GM12875 (cell line): ENCODE data around the gene CDH13.

Experiments used
- H3K4me3 ChIP-seq: one replicate; pipeline ENCODE4 v1.5.1; 2011; ENCODE audit warnings: low read depth, low read length, control low read depth
- TF ChIP-seq, protein P1 (sequence below): IDR thresholded peaks from 2 replicates; pipeline ENCODE4 v1.5.1; 2011; ENCODE audit warnings: low read depth, mild to moderate bottlenecking, control low read depth, inconsistent platforms, low read length, moderate library complexity, borderline replicate concordance; ENCODE audit not compliant: insufficient read depth

The CDH13 gene

DNA sequence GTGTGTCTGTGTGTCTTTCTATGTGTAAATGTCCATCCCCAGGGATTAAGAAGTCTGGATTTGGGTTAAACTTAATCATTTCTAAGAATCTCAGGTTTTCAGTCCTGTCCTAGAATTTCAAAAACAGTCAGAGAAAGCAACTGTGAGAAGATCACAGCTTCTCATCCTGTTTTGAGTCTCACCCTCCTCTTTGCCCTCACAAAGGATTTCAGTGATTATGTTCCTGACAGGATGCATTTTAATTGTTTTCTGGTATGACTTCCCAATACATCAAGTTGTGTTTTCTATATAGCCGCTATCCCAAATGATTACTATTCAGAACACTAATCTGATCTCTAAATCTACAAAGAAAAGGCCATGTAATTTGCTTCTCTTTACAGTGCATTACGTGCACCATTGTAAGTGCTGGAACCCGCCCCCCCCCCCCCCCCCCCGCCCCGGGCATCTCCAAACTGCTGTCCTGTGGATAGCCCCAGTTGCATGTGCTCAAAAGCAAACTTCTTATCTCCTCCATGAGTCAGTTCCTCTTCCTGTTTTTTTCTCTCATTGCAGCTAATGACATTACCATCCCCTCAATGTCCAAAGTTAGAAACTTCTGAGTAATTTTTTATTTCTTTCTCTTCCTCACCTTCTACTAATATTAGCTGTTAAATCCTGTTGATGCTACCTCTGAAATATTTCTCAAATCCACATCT lies 73.9 kb downstream of the CDH13 start:
- TF ChIP-seq, protein P1, sequence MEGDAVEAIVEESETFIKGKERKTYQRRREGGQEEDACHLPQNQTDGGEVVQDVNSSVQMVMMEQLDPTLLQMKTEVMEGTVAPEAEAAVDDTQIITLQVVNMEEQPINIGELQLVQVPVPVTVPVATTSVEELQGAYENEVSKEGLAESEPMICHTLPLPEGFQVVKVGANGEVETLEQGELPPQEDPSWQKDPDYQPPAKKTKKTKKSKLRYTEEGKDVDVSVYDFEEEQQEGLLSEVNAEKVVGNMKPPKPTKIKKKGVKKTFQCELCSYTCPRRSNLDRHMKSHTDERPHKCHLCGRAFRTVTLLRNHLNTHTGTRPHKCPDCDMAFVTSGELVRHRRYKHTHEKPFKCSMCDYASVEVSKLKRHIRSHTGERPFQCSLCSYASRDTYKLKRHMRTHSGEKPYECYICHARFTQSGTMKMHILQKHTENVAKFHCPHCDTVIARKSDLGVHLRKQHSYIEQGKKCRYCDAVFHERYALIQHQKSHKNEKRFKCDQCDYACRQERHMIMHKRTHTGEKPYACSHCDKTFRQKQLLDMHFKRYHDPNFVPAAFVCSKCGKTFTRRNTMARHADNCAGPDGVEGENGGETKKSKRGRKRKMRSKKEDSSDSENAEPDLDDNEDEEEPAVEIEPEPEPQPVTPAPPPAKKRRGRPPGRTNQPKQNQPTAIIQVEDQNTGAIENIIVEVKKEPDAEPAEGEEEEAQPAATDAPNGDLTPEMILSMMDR = no peak
- H3K4me3 ChIP-seq = no peak overlapping the region

DNA sequence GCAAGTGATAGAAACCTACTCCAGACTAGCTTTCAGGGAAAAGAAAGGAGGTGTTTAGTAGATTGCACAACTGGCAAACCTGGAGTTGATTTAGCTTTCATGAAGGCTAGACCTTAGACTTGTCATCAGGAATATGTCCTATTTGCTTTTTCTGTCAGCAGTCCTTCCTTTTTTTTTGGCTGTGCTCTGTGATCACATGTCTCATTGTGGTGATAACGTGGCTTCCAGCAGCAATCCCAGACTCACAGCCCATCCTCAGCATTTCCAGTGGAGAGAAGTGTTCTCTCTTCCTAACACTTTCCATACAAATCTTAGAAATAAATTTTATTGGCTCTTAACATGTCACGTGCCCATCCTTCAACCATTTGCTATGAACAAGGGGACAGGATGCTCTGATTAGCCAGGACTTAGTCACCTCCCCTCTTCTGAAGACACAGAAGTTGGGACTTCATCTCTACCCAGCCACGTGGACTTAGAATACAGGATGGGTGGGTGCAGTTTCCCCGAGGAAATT lies 74.7 kb downstream of the CDH13 start:
- TF ChIP-seq, protein P1 = no peak
- H3K4me3 ChIP-seq = no peak overlapping the region

DNA sequence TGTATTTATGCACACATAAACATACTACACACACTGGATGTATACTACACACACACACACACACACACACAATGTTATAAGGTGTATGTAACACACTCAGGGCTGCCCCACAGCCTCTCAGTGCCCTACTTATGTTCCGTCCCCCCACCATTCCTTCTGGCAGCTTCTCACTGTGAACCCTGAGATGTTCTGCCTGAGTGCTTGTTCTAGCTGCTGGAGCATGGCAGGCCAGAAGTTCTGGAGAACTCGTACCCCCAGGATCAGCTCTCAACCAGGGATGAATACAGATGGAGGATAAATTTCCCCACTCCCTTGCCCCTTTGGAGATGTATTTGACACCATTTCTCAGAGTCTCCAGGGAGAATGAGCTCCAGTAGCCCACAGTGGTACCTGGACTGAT lies 76.4 kb downstream of the CDH13 start:
- TF ChIP-seq, protein P1 = no peak
- H3K4me3 ChIP-seq = no peak overlapping the region

DNA sequence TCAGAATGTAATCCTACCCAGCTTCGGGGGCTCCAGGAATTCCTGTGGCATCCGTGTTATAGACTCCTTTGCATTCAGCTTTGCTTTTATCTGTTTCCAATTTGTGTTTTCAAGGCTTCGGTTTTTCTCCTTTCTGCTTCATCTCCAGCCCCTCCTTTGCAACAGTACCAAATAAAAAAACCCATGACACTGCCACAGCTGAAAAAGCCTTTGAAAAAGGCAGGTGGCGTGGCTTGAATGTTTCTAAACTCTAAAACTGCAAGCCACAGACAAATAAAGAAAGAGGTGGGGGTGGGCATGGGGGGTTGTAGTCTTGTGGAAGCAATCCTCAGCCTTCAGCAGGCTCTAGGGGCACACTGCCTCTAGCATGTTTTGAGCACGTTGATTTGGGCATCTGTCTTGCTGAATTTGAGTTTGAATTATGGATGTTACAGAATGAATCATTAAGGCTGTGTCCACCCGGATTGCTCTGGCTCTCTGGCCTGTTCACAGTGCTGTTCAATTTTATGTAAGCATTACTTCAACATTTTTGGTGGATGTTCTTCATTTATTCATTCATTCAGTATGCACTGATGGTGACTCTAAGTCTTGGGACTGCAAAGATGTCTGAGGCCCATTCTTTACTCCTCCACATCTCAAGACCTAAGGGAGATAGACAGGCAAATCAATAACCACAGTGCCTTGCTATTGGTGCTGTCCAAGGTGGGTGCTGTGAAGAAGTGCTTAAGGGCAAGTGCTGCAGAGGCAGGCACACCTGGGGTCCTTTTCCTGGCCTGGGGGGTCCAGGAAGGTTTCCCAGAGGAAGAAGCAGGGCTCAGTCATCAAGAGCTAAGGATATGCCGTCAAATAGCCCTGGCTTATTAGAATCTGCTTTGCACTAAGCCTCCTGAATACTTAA lies 77.4 kb downstream of the CDH13 start:
- no peak overlapping the region for H3K4me3 ChIP-seq
- TF ChIP-seq, protein P1 = no peak

DNA sequence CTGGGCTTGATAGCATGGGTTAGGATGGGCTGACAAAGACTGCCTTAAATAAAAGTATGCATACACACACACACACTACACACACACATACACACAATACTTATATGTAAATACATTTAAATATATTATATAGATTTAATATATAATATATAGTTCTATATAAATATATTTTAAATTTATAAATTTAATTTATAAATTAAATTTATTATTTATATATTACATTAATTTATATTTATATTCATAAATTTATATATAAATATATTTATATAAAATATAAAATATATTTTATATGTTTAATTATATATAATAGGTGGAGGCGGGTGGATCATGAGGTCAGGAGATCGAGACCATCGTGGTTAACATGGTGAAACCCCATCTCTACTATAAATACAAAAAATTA lies 83.2 kb downstream of the CDH13 start:
- TF ChIP-seq, protein P1 = no peak
- H3K4me3 ChIP-seq = no peak overlapping the region

DNA sequence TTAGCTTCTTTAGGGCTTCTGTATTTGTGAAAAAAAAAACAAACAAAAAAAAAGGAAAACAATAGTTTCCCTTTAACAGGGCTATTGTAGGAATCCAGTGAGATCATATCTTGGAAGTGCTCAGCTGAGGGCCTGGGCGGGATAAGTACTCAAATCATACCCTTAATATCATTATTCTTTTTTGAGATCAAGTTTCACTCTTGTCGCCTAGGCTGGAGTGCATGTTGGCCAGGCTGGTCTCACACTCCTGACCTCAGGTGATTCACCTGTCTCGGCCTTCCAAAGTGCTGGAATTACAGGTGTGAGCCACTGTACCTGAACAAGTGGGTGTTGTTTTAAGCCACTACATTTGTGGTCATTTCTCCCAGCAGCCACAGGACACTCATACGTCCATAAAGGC lies 87.0 kb downstream of the CDH13 start:
- TF ChIP-seq, protein P1 = no peak
- H3K4me3 ChIP-seq = no peak overlapping the region
